ENCODE results near the gene SLC6A8.
A peak's percentile ranks its signal among the peaks of the same experiment; 100 is the strongest.
"Not testable (repeated sequence)": the region's sequence is repeated elsewhere in the genome, so short reads cannot be mapped to it uniquely, and the experiment has no call there.

The SLC6A8 gene

DNA sequence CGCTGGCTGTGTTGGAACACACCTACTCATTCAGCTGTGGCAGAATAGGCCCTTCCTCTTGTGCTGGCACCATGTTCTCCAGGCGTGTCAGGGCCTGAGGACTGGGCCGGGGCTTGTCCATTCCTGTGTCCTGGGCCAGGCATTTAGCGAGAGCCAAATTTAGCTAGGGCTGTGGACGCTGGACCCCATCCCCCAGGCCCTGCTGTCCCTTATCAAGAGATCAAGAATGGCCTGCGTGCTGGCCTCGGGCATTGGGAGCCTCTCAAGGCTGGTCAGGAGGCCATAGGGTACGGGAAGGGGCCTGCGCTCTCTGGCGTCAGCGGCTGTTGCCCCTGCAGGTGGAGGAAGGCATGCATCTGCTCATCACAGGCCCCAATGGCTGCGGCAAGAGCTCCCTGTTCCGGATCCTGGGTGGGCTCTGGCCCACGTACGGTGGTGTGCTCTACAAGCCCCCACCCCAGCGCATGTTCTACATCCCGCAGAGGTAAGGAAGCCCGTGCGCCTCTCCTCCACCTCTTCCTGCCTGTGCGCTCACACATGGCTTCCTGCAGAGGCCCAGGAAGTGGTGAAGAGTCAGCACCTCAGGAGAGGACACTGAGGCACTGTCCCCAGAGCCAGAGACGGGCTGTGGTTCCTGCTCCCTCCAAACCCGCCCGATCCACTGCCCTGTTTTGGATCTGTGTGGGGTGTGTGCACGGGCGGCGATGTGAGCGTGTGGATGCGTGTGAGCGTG lies 52.2 kb downstream of the SLC6A8 start:
- Histone ChIP-seq H4K20me1 (peaks cover 30% of the 10 kb centered on the region), H3K36me3 (peaks cover 25% of the 10 kb centered on the region), H3K9ac (no peak overlapping the region), H3K4me2 (peak overlapping the region; percentile 73), H3K4me1 (peaks cover 93% of the 10 kb centered on the region), H3K27ac (0 out of 2 replicates have a peak overlapping the region, but pooled peaks have one; percentile 18), H3K9me3 (peaks cover 3% of the 10 kb centered on the region; the same call in 1 of the 2 replicates), H3K4me3 (no peak overlapping the region), H3K27me3 (peaks cover 28% of the 10 kb centered on the region)
- no peak for TF ChIP-seq Cebpa-rat (IDR thresholded peaks at IDR 0.05)

DNA sequence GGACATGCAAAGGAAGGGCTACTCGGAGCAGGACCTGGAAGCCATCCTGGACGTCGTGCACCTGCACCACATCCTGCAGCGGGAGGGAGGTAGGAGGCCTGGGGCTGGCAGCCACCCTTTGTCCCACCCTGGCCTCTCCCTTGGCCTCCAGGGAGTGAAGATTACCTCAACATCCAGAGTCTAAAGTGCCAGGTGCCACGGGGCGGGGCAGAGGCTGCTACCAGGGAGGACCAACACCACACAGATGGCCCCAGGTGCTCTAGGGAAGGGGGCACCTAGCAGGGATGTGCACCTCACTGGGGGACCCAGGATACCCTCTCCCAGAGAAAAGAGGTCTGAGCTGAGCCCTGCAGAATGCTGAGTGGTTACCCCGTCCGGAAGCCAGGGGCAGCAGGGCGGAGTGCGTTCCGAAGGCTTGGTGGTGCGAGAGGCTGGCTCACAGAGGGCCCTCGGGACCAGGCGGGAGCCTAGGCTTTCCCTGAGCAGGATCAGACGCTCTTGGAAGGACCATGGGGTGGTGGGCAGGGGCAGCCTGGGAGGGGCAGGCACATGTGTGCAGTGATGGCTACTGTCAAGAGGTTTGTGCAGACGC lies 53.0 kb downstream of the SLC6A8 start:
- peaks cover 22% of the 10 kb centered on the region for H3K27me3 ChIP-seq

GRCh38 chrX:153741446-153741845 lies 53.7 kb downstream of the SLC6A8 start:
- H4K20me1 ChIP-seq = peaks cover 26% of the 10 kb centered on the region
- H3K27me3 ChIP-seq = peaks cover 22% of the 10 kb centered on the region
- no peak for TF ChIP-seq Cebpa-rat (IDR thresholded peaks at IDR 0.05)
- no peak overlapping the region for H3K27ac ChIP-seq
- H3K4me3 ChIP-seq = no peak overlapping the region
- no peak overlapping the region for H3K9ac ChIP-seq
- peak overlapping the region; percentile 73 for H3K4me2 ChIP-seq
- no peaks in the 10 kb centered on the region; the same call in 1 of the 2 replicates for H3K9me3 ChIP-seq
- peaks cover 84% of the 10 kb centered on the region for H3K4me1 ChIP-seq
- H3K36me3 ChIP-seq = peaks cover 22% of the 10 kb centered on the region

More for the DNA sequence above, 53.0 kb downstream of the SLC6A8 start:
- TF ChIP-seq Cebpa-rat (IDR thresholded peaks at IDR 0.05) = no peak
- peak overlapping the region; percentile 73 for H3K4me2 ChIP-seq
- peaks cover 30% of the 10 kb centered on the region for H4K20me1 ChIP-seq
- no peak overlapping the region for H3K27ac ChIP-seq
- H3K36me3 ChIP-seq = peaks cover 25% of the 10 kb centered on the region
- peaks cover 90% of the 10 kb centered on the region for H3K4me1 ChIP-seq
- no peak overlapping the region for H3K4me3 ChIP-seq
- H3K9ac ChIP-seq = no peak overlapping the region
- H3K9me3 ChIP-seq = no peaks in the 10 kb centered on the region; the same call in 1 of the 2 replicates

- H3K9ac ChIP-seq, H3K27ac ChIP-seq, H3K9me3 ChIP-seq, H3K4me3 ChIP-seq: not testable (repeated sequence)
- Histone ChIP-seq H3K27me3 (peaks cover 22% of the 10 kb centered on the region), H4K20me1 (peaks cover 19% of the 10 kb centered on the region; the same call in 1 of the 2 replicates), H3K36me3 (peaks cover 16% of the 10 kb centered on the region), H3K4me2 (peak overlapping the region; percentile 73), H3K4me1 (peaks cover 77% of the 10 kb centered on the region)
Observed at GRCh38 chrX:153742111-153742510, 54.4 kb downstream of the SLC6A8 start.

DNA sequence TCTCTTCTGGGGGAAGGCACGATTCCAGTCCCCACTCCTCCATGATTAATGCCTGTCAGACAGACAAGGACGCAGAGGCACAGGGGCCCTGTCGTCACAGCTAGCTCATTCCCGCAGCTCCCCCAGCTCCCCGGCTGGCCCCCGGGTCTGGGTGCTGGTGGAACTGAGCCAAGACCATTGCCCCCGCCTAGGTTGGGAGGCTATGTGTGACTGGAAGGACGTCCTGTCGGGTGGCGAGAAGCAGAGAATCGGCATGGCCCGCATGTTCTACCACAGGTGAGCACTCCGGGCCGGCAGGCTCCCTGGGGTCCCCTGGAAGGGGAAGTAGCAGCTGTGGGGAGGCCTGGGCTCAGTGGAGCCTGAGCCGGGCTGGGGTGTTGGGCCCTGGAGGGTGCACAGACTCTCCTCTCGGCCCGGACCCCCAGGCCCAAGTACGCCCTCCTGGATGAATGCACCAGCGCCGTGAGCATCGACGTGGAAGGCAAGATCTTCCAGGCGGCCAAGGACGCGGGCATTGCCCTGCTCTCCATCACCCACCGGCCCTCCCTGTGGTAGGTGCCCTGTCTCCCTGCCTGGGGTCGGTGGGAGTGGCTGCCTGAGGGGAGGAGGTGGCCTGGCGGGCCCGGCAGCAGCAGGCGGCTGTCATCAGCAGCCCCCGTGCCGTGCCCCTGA lies 55.2 kb downstream of the SLC6A8 start:
- H3K9ac ChIP-seq = not testable (repeated sequence)
- Histone ChIP-seq H3K27ac (peak overlapping the region; percentile 22; the same call in 1 of the 2 replicates), H3K27me3 (peaks cover 22% of the 10 kb centered on the region)

DNA sequence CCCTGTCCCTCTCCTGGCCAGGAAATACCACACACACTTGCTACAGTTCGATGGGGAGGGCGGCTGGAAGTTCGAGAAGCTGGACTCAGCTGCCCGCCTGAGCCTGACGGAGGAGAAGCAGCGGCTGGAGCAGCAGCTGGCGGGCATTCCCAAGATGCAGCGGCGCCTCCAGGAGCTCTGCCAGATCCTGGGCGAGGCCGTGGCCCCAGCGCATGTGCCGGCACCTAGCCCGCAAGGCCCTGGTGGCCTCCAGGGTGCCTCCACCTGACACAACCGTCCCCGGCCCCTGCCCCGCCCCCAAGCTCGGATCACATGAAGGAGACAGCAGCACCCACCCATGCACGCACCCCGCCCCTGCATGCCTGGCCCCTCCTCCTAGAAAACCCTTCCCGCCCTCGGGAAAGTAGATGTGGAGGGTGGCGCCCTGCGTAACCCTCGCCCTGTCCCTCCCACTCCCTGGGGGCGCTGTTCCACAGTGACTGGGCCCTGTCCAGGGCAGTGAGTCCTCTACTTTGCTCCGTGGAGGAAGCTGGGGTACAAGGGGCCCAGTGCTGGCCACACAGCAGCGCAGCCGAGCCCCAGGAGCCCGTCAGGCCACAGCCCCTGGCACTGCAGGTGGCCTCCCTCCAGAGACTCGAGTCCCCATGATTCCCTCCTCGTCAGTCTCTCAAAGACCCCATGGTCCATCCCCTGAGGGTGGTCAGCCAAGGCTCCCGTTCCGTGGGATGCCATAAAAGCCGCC lies 55.9 kb downstream of the SLC6A8 start:
- Histone ChIP-seq H3K27me3 (peaks cover 21% of the 10 kb centered on the region), H3K4me1 (peaks cover 66% of the 10 kb centered on the region), H3K4me3 (peak overlapping the region; percentile 22; the same call in 1 of the 2 replicates), H3K27ac (peak overlapping the region; percentile 22; the same call in 1 of the 2 replicates), H3K4me2 (peak overlapping the region; percentile 73), H4K20me1 (peaks cover 11% of the 10 kb centered on the region; the same call in 1 of the 2 replicates)
- not testable (repeated sequence) for H3K9ac ChIP-seq, H3K36me3 ChIP-seq, H3K9me3 ChIP-seq

More for the DNA sequence above, 55.2 kb downstream of the SLC6A8 start:
- peak overlapping the region; percentile 73 for H3K4me2 ChIP-seq
- not testable (repeated sequence) for H3K4me3 ChIP-seq, H3K9me3 ChIP-seq
- peaks cover 71% of the 10 kb centered on the region for H3K4me1 ChIP-seq
- H3K36me3 ChIP-seq = peaks cover 11% of the 10 kb centered on the region
- H4K20me1 ChIP-seq = peaks cover 16% of the 10 kb centered on the region; the same call in 1 of the 2 replicates

DNA sequence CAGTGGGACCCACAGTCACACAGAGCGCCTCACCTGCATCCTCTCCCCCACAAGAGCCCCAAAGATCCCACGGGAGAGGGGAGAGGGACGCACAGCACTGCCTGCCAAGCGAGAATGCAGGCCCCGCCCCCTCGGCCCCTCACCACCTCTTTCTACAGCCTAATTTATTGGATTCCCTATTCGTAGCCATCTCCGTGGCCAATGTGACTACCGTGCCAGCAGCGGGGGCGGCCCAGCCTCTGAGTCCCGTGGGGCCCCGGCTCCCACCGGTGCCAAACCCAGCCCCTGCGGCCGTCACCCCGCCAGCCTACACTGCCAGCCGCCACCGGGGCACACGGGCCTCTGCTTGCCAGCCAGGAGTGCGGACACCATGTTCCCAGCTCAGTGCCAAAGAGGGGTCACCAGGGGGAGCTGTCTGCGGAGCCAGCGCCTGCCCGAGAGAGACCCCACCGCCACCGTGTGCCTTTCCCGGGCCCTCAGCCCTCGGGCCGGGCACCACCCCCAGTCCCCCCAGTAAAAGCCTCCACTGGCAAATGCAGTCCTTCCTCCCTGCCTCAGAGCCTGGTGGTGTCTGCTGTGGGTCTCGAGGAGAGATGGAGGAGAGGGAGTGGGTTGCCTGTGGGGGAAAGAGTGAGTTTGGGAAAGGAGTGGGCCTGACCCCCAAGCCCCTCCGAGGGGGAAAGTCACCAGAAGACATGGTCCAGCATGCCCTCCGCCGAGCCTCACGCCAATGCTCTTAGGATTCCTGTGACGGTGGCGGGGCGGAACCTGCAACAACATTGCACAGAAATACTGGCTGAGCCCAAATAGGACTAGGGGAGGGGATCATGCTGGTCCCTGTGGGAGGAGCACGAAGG lies 56.7 kb downstream of the SLC6A8 start:
- Histone ChIP-seq H3K4me1 (peaks cover 58% of the 10 kb centered on the region), H3K36me3 (peaks cover 2% of the 10 kb centered on the region; the same call in 1 of the 2 replicates), H3K4me2 (peak overlapping the region; percentile 73), H3K27ac (0 out of 2 replicates have a peak overlapping the region, but pooled peaks have one; percentile 4), H3K9ac (no peak overlapping the region), H3K27me3 (peaks cover 20% of the 10 kb centered on the region), H3K9me3 (no peaks in the 10 kb centered on the region; the same call in 1 of the 2 replicates), H4K20me1 (peaks cover 11% of the 10 kb centered on the region; the same call in 1 of the 2 replicates), H3K4me3 (peak overlapping the region; percentile 22; the same call in 1 of the 2 replicates)
- no peak for TF ChIP-seq Cebpa-rat (IDR thresholded peaks at IDR 0.05)

GRCh38 chrX:153745067-153745433 lies 57.3 kb downstream of the SLC6A8 start:
- H3K27me3 ChIP-seq = peaks cover 22% of the 10 kb centered on the region
- not testable (repeated sequence) for H3K4me3 ChIP-seq, H3K9me3 ChIP-seq, H3K9ac ChIP-seq, H3K36me3 ChIP-seq, H4K20me1 ChIP-seq, H3K27ac ChIP-seq
- peak overlapping the region; percentile 73 for H3K4me2 ChIP-seq
- peaks cover 58% of the 10 kb centered on the region for H3K4me1 ChIP-seq
